Measurements from ENCODE around the gene MT1B. TPM values are rescaled to one million over a fixed set of nuclear protein-coding genes. Genes with fewer than 3 reads are reported as not detected.
"Not testable (repeated sequence)": the region's sequence is repeated elsewhere in the genome, so short reads cannot be mapped to it uniquely, and the experiment has no call there.

The MT1B gene
- total RNA-seq, 1 donor from 2014 or later: 2.7 TPM

- DNase-seq (ENCODE audit: low spot score) (no peak), ATAC-seq (no peak)
Measured at GRCh38 chr16:56618138-56618537, 33.5 kb upstream of the MT1B start.

- no peak for ATAC-seq
- no peak for DNase-seq (ENCODE audit: low spot score)
Measured at GRCh38 chr16:56620339-56620897, 31.3 kb upstream of the MT1B start.

DNA sequence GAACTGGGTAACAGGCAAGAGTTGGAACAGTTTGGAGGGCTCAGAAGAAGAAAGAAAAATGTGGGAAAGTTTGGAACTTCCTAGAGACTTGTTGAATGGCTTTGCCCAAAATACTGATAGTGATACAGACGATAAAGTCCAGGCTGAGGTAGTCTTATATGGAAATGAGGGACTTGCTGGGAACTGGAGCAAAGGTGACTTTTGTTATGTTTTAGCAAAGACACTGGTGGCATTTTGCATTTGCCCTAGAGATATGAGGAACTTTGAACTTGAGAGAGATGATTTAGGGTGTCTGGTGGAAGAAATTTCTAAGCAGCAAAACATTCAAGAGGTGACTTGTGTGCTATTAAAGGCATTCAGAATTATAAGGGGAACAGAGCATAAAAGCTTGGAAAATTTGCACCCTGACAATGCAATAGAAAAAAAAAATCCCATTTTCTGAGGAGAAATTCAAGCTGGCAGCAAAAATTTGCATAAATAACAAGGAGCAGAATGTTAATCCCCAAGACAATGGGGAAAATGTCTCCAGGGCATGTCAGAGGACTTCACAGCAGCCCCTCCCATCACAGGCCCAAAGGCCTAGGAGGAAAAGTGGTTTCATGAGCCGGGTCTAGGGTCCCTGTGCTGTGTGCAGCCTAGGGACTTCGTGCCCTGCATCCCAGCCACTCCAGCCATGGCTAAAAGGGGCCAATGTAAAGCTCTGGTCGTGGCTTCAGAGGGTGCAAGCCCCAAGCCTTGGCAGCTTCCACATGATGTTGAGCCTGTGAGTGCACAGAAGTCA lies 29.8 kb upstream of the MT1B start:
- DNase-seq (ENCODE audit: low spot score); ATAC-seq: not testable (repeated sequence)

GRCh38 chr16:56623184-56623583 lies 28.5 kb upstream of the MT1B start:
- not testable (repeated sequence) for ATAC-seq; DNase-seq (ENCODE audit: low spot score)

GRCh38 chr16:56623637-56624036 lies 28.0 kb upstream of the MT1B start:
- no peak for DNase-seq (ENCODE audit: low spot score)
- ATAC-seq: no peak

GRCh38 chr16:56625140-56625942 lies 26.3 kb upstream of the MT1B start, which contains the start of gene MT1E:
MT1E (plus strand) TSS chr16:56625781; CDS start chr16:56625852, 71 bp downstream.
- ATAC-seq (peak; percentile 82), DNase-seq (ENCODE audit: low spot score) (peak; percentile 93)

DNA sequence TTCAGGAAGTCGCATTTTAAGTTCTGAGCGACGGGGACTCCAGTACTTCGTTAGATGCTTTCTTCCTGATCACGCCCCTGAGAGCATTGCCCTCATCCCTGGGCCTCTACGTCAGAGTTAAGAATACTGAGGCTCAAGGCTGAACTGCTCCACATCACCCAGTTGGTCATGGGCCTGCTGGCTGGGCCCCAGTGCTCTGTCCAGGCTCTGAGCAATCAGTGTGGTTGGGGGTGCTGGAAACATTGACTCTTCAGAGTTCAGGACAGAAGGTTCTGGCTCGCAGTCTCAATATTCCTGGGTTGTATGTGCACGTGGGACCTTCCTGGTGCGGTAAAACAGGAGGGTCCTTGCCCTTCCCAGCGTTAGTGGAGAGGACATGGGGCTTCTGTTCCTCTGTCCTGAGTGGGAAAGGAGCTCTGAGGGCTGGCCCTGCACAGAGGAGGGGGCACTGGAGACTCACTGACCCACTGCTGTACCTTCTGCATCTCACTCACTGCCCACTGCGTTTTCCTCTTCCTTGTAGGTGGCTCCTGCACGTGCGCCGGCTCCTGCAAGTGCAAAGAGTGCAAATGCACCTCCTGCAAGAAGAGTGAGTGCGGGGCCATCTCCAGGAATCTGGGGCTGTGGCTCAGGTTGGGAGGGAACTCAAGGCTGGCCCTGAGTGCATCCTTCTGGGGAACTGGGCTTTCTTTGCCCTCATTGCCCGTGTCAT lies 25.6 kb upstream of the MT1B start:
- ATAC-seq (peak; percentile 37), DNase-seq (ENCODE audit: low spot score) (peak; percentile 74)

GRCh38 chr16:56626685-56627084 lies 25.0 kb upstream of the MT1B start:
- DNase-seq (ENCODE audit: low spot score) (no peak), ATAC-seq (peak; percentile 3)

GRCh38 chr16:56628486-56629350 lies 23.0 kb upstream of the MT1B start:
- DNase-seq (ENCODE audit: low spot score) (no peak), ATAC-seq (no peak)

DNA sequence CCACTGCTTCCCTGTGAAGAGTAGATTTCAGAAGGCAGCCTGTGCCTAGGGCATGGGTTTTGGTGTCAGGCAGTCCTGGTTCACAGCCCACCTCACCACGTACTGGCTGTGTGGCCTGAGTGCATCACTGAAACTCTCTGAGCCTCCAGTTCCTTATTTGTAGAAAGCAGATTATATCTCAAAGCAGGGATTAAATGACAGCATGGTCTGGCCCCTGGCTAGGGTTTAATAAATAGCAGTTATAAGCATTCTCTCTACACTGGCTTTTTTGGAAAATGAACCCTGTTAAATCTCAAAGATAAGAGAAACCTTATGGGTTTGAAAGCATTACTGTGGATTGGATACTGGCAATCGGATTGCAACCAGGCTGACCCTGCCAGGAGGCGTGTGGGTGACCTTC lies 22.2 kb upstream of the MT1B start:
- ATAC-seq (no peak), DNase-seq (ENCODE audit: low spot score) (no peak)

DNA sequence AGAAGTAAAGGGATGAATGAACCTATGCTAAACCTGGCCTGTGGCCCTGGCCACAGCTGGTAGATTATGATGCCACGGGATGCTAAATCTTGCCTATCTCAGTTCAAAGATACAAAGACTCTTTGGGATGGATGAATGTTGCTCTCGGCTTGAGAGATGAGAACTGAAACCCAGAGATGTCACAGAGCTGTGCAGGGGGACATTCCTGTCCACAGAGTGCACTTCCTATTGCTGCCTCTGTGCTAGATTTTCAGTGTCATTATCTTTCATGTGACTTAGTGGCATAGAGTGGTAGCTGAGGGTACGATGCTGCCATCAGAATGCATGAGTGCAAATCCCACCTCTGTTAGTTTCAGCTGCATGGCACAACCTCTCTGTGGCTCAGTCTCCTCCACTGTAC lies 21.6 kb upstream of the MT1B start:
- ATAC-seq (no peak), DNase-seq (ENCODE audit: low spot score) (no peak)

DNA sequence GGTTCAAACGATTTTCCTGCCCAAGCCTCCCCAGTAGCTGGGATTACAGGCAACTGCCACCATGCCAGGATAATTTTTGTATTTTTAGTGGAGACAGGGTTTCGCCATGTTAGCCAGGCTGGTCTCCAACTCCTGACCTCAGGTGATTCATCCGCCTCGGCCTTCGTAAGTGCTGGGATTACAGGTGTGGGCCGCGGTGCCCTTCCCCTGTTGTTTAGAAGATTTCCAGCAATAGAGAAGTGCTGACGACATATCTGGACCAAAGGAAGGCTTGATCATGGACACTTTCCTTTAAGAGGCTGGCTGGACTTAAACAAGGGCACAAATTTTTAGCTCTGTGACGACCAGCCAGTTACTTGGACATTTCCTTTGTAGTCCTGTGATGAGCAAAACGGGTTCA lies 20.5 kb upstream of the MT1B start:
- DNase-seq (ENCODE audit: low spot score): no peak
- no peak for ATAC-seq

- no peak for ATAC-seq
Measured at GRCh38 chr16:56631832-56632155, 19.9 kb upstream of the MT1B start.

GRCh38 chr16:56632156-56632847 lies 19.4 kb upstream of the MT1B start, which contains the start of gene MT1M:
MT1M (plus strand) TSS chr16:56632659; CDS start chr16:56632732, 73 bp downstream.
- peak; percentile 94 for DNase-seq (ENCODE audit: low spot score)

More at GRCh38 chr16:56631832-56632155, 19.9 kb upstream of the MT1B start:
- no peak for DNase-seq (ENCODE audit: low spot score)

DNA sequence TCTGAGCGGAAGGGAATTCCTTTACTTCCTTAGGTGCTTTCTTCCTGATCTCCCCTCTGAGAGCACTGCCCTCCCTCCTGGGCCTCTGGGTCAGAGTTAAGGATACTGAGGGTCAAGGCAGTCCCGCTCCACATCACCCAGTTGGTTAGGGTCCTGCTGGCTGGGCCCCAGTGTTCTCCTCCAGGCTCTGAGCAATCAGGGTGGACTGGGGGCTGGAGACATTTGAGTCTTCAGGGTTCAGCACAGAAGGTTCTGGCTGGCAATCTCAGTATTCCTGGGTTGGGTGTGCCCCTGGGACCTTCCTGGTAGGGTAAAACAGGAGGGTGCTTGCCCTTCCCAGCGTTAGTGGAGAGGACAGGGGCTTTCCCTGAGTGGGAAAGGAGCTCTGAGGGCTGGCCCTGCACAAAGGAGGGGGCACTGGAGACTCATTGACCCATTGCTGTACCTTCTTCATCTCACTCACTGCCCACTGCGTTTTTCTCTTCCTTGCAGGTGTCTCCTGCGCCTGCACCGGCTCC lies 18.8 kb upstream of the MT1B start:
- peak; percentile 1 for ATAC-seq
- no peak for DNase-seq (ENCODE audit: low spot score)

More at GRCh38 chr16:56632156-56632847, 19.4 kb upstream of the MT1B start, which contains the start of gene MT1M:
- peak; percentile 85 for ATAC-seq

GRCh38 chr16:56633535-56633934 lies 18.2 kb upstream of the MT1B start:
- DNase-seq (ENCODE audit: low spot score) (no peak), ATAC-seq (no peak)

DNA sequence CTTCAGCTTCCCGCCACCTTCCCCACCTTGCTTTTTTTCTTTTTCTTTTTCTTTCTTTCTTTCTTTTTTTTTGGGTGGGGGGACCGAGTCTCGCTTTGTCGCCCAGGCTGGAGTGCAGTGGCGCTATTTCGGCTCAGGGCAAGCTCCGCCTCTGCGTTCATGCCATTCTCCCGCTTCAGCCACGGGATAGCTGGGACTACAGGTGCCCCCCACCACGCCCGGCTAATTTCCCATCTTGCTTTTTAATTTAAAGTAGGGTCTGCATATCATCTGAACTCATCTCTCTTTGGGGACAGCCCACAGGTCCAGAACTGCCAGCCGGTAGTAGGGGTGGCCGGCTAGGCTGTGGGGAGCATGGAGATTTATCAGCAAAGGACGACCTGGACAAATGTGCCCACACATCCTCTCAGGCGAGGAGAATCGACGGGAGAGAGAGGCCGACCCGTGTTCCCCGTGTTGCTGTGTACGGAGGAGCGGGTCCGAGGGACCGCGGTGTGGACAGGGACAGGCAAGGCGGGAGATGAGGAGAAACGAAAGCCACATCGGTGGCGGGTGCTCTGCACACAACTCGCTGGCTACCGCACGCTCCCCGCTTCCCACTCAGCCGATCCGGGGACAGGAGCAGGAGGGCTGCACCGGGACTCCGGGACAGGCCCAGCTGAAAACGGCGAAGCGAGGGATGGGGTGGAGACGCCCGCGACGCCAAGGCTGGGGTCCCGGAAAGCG lies 16.8 kb upstream of the MT1B start:
- ATAC-seq (no peak), DNase-seq (ENCODE audit: low spot score) (no peak)

DNA sequence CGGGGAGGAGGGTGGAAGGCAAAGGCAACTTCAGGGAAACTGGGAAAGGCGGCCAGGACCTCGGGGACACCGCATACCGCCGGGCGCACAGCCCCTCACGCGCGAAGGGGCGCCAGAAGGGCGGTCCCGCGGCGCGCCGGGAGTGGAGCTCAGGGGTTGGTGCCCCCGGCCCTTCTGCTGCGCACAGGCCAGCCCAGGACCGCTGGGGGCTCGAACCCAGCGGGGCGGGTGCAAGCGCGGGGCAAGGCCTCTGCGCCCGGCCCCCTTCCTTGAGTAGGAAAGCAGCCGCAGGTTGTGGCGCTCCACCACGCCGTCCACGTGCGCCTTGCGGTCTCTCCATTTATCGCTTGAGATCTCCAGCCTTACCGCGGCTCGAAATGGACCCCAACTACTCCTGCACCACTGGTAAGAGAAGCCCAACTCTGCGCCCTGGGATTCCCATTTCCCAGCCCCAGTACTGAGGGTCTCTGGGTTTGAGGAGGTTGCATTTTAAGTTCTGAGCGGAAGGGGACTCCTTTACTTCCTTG lies 16.2 kb upstream of the MT1B start:
- DNase-seq (ENCODE audit: low spot score) (no peak), ATAC-seq (no peak)
